ENCODE results near the gene AARSD1. TPM values are rescaled to one million over a fixed set of nuclear protein-coding genes. Genes with fewer than 3 reads are reported as not detected.
"Not testable (repeated sequence)": the region's sequence is repeated elsewhere in the genome, so short reads cannot be mapped to it uniquely, and the experiment has no call there.

AARSD1 gene
- total and polyA plus RNA-seq, 7 donors: 14.6 to 41.5 (median 22.9) TPM

- H3K9me3 ChIP-seq: no peaks in the 10 kb centered on the region
- peaks cover 0 to 22% (median 22%) of the 10 kb centered on the region in 4 donors for H3K4me1 ChIP-seq
- H3K36me3 ChIP-seq: peaks cover 5 to 52% (median 32%) of the 10 kb centered on the region in 4 donors
- 0% methylated on average over 49 of the region's 49 CpGs for WGBS, 2 donors
- no peaks in the 10 kb centered on the region for H3K27me3 ChIP-seq
- peak; percentile 100 for DNase-seq
- peak within 1 kb of the TSS; percentile 66 to 88 (median 79) for H3K4me3 ChIP-seq
- peak within 1 kb of the TSS; percentile 93 to 97 (median 94) for H3K27ac ChIP-seq
- intact Hi-C loops (cut with DNase I): loop anchor here (2.0 to 5.0 kb wide), 3 partner anchors 17 to 173 kb away; partner anchors contain the start of genes AOC2, NBR1, PTGES3L and RUNDC1
- TF ChIP-seq POLR2AphosphoS5 (IDR thresholded peaks at IDR 0.05) (peak; percentile 90 to 95 (median 92)), EP300 (IDR thresholded peaks at IDR 0.05) (peak in 2 of 4 donors; percentile 42 to 85), POLR2A (IDR thresholded peaks at IDR 0.05) (peak; percentile 75 to 88)
- TF ChIP-seq, protein P1, sequence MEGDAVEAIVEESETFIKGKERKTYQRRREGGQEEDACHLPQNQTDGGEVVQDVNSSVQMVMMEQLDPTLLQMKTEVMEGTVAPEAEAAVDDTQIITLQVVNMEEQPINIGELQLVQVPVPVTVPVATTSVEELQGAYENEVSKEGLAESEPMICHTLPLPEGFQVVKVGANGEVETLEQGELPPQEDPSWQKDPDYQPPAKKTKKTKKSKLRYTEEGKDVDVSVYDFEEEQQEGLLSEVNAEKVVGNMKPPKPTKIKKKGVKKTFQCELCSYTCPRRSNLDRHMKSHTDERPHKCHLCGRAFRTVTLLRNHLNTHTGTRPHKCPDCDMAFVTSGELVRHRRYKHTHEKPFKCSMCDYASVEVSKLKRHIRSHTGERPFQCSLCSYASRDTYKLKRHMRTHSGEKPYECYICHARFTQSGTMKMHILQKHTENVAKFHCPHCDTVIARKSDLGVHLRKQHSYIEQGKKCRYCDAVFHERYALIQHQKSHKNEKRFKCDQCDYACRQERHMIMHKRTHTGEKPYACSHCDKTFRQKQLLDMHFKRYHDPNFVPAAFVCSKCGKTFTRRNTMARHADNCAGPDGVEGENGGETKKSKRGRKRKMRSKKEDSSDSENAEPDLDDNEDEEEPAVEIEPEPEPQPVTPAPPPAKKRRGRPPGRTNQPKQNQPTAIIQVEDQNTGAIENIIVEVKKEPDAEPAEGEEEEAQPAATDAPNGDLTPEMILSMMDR (IDR thresholded peaks at IDR 0.05): peak; percentile 80 to 98 (median 87)
Measured at GRCh38 chr17:42997984-42998938, 34.0 kb upstream of the AARSD1 start, which contains the start of gene RPL27. RPL27 (plus strand) TSS chr17:42998419; CDS start chr17:42998751, 332 bp downstream.

GRCh38 chr17:42997390-42997983, 33.2 kb upstream of the AARSD1 start:
- WGBS, 2 donors: 7 to 21% methylated on average over 5 of the region's 5 CpGs
- Histone ChIP-seq H3K36me3 (peaks cover 5 to 52% (median 24%) of the 10 kb centered on the region in 4 donors), H3K9me3 (no peaks in the 10 kb centered on the region), H3K4me3 (peak overlapping the region in 3 of 4 donors; percentile 31 to 78 (median 36)), H3K4me1 (peaks cover 0 to 22% (median 22%) of the 10 kb centered on the region in 4 donors), H3K27me3 (no peaks in the 10 kb centered on the region), H3K27ac (peak overlapping the region; percentile 93 to 97 (median 94))
- TF ChIP-seq POLR2AphosphoS5 (IDR thresholded peaks at IDR 0.05) (no peak), EP300 (IDR thresholded peaks at IDR 0.05) (no peak), POLR2A (IDR thresholded peaks at IDR 0.05) (no peak)
- TF ChIP-seq, protein P1 (IDR thresholded peaks at IDR 0.05): no peak
- no peak for DNase-seq
- intact Hi-C loops (cut with DNase I): loop anchor here (5.0 kb wide), 1 partner anchor 155 kb away; the partner anchor contains the start of gene AOC2

- Histone ChIP-seq H3K36me3 (peaks cover 25 to 54% (median 29%) of the 10 kb centered on the region in 4 donors), H3K4me1 (peaks cover 0 to 11% (median 9%) of the 10 kb centered on the region in 4 donors)
- H3K27me3 ChIP-seq; intact Hi-C loops (cut with DNase I); H3K27ac ChIP-seq; H3K4me3 ChIP-seq; DNase-seq; H3K9me3 ChIP-seq: not testable (repeated sequence)
- WGBS, 2 donors: 78 to 79% methylated on average over 10 of the region's 10 CpGs
Measured at GRCh38 chr17:42993913-42994312, 29.7 kb upstream of the AARSD1 start.

DNA sequence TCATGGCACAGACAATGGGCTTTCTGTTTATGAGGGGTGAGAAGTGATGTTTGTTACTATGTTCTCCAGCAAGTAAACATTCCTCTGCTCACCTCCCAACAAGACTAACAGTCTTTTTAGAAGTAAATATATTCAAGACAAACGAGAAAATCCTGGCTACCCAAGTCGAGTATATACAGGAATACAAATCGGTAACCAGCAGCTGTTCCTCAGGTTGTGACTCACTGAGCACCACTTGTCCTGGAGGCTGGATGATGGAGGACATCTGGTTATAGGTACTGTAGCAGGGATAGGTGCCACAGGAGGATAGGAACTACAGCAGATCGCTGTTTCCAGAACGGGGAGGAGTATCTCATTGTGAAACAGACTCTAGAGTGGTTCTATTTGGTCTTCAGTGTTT, 28.6 kb upstream of the AARSD1 start:
- TF ChIP-seq POLR2AphosphoS5 (IDR thresholded peaks at IDR 0.05): no peak
- TF ChIP-seq, protein P1 (IDR thresholded peaks at IDR 0.05): no peak
- TF ChIP-seq EP300 (IDR thresholded peaks at IDR 0.05): no peak
- TF ChIP-seq POLR2A (IDR thresholded peaks at IDR 0.05): no peak
- Histone ChIP-seq H3K36me3 (peaks cover 36 to 65% (median 40%) of the 10 kb centered on the region in 4 donors), H3K9me3 (no peaks in the 10 kb centered on the region), H3K27ac (no peak overlapping the region), H3K4me1 (peaks cover 0 to 7% (median 6%) of the 10 kb centered on the region in 4 donors), H3K27me3 (no peaks in the 10 kb centered on the region), H3K4me3 (no peak overlapping the region)
- DNase-seq: no peak
- 76 to 87% methylated on average over 5 of the region's 5 CpGs for WGBS, 2 donors
- intact Hi-C loops (cut with DNase I): no loop called here

- WGBS, 2 donors: 94 to 95% methylated on average over 6 of the region's 6 CpGs
- Histone ChIP-seq H3K4me1 (no peaks in the 10 kb centered on the region), H3K4me3 (no peak overlapping the region), H3K27me3 (no peaks in the 10 kb centered on the region), H3K27ac (no peak overlapping the region), H3K9me3 (no peaks in the 10 kb centered on the region), H3K36me3 (peaks cover 38 to 79% (median 52%) of the 10 kb centered on the region in 4 donors)
- no peak for DNase-seq
- intact Hi-C loops (cut with DNase I): no loop called here
- TF ChIP-seq, protein P1 (IDR thresholded peaks at IDR 0.05): no peak
- TF ChIP-seq POLR2A (IDR thresholded peaks at IDR 0.05) (no peak), EP300 (IDR thresholded peaks at IDR 0.05) (no peak), POLR2AphosphoS5 (IDR thresholded peaks at IDR 0.05) (no peak)
Measured at GRCh38 chr17:42991471-42991870, 27.2 kb upstream of the AARSD1 start.
